Activated CD4-positive, alpha-beta T cell treated with anti-CD3 and anti-CD28 coated beads, Interleukin-2, amount 50 U/mL, for 4 hours (primary cell): ENCODE measurements around the gene GHITM.
"Not testable (repeated sequence)": the region's sequence is repeated elsewhere in the genome, so short reads cannot be mapped to it uniquely, and the experiment has no call there.

Source experiments
- DNase-seq, 2 experiments: peaks; one replicate each; pipeline ENCODE4 v3.0.0-alpha.2; 2020

GHITM gene, protein sequence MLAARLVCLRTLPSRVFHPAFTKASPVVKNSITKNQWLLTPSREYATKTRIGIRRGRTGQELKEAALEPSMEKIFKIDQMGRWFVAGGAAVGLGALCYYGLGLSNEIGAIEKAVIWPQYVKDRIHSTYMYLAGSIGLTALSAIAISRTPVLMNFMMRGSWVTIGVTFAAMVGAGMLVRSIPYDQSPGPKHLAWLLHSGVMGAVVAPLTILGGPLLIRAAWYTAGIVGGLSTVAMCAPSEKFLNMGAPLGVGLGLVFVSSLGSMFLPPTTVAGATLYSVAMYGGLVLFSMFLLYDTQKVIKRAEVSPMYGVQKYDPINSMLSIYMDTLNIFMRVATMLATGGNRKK

DNA sequence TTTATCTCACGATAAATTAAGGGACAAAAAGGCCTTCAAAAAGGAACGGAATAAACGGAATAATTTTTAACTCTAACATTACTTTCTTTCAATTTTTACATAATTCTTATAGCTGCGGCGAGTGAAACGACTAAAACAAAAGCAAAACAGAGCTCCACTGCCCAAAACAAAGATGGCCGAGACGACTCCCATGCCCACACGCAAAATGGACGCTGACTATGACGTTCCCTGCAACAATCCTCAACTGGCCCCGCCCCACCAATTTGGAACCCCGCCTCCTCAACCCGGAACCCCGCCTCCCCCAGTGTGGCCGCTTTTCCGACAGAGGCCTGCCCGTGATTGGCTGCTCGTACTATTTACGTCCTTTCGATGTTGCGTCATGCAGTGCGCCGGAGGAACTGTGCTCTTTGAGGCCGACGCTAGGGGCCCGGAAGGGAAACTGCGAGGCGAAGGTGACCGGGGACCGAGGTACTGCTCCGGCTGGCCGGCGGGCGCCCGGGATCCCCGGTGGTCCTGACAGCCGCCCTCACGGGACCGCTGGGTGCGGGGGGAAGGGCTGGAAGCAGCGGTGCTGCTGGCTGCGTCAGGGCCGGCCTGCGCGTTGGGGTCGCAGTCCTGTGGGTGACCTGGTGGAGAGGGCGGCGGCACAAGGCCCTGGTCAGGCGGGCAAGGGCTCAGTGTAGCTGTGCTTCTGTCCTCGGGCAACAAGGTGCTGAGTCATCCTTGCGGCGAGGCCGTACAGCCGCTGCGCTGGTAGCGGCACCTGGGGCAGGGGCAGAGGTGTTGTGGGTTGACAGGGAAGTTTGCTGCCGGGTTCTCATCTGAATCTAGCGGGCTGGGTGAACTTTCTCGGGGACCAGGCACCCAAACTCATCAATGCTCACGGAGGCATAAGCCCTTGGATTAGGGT, at the start of gene GHITM:
TSS of gene GHITM (plus strand) at position 384 of the 910 bp plus-strand sequence. CDS start 1,992 bp downstream, outside the sequence.
- peak; percentile 100 for DNase-seq

DNA sequence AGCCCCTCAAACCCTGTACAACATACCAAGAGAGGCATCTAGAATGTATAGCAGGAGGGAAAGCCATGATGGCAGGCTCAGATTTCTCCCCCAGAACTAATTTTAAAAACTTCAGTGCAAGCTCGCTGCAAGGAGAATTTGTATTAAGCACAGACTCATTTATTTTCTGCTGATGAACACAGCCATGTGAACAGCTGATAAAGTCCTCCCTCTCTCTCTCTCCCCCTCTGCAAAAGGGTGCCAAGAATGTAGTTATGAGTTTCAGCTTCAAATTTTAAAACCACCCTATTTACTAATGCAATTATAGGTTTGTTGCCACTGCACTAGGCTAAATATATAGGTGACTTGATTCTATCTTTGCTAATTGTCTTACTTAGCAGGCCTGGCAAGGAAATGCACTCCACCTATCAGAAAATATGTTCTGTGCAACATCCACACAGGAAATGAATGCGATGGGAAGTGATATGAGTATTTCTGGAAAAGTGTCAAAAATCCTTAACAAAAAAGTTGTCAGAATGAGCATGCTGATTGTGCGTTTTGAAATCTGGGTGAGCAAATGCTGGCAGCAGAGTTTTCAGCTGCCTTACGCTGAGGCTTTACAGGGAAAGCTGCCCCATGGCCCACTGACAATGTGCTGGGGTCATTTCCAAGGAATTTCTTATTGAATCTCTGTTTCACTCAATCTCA, 43.4 kb upstream of the GHITM start:
- no peak for DNase-seq

DNA sequence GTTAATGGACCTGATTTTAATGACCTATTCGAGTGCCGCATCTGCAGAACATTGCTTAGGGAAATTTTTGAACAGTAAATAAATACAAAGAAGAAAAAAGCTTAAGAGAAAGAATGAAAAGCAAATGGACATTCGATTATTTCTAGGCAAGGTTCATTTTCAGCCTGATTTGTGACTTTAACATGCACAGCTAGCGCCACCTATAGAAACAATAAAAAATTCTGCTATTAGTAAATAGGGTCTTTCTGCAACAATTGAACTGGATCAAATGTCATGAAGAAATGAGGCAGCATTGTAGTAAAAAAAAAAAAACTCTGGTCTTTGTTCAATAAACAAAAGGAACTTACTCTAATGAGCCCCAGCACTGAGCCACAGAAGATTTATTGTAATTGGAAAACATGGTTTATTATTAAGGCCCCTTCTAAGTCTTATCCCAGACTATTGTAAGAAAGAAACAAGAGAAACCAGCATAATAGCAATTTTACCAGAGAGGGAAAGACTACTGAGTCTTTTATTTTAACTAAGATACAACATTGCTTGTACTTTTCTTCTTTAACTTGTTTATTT, 41.4 kb upstream of the GHITM start:
- DNase-seq = no peak

DNA sequence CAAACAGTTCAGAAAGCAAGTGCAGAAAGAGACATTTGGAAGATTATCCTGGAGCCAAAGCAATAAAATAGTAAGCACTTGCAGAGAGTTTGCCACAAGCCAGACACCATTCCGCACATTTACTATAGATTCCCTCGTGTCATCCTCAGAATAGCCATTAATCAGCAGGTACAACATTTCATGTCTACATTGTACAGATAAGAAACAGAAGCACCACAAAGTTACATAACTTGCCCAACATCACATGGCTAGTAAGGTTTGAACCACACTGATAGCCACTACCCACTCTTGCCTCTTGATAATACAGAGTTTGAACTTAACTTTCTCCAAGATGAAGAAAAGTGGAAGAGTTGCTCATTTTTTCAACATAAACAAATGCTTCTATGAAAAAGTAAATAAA, 40.6 kb upstream of the GHITM start:
- no peak for DNase-seq

DNA sequence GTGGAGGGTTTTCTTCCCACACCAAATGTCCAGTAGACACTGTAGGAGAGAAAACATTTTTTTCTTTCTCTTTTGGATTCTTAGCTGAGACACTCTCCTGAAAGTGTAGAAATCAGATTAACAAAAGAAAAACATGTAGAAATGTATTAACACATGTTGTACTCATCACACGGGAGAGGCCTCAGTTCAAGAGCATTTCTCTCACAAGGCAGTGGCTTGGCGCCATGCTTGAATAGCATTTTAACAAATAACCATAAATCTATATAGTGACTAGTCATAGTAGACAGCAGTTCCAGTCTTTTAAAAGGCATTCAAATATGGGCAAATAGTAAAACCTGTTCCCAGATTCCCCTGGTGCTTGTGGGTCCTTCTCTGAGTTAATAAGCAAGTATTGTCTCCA, 38.3 kb upstream of the GHITM start:
- no peak for DNase-seq

DNA sequence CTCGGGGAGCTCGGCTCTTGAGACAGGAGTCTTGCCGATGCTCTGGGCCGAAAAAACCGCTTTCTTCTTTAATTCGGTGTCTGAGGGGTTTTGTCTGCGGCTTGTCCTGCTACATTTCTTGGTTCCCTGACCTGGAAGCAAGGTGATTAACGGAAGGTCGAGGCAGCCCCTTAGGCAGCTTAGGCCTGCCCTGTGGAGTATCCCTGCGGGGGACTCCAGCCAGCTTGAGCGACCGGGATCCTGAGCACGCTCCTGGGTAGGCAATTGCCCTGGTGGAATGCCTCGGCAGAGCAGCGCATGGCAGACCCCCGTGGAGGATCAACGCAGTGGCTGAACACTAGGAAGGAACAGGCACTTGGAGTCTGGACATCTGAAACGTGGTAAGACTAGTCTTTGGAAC, 30.5 kb upstream of the GHITM start:
- no peak for DNase-seq

DNA sequence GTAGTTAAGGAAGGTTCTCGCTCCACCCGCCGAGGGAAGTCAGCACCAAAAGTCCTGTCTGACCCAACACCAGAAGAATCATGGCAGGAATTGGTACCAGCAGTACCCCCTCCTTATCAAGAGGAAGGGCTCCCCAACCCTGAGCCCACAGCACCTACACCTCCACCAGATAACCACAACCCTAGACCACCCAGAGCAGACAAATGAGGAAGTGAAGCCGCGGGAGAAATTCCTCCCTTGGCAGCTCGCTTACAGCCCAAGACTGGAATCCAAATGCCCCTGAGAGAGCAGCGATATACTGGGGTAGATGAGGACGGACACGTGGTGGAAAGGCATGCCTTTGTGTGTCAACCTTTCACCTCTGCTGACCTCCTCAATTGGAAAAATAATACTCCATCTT, 29.5 kb upstream of the GHITM start:
- not testable (repeated sequence) for DNase-seq

DNA sequence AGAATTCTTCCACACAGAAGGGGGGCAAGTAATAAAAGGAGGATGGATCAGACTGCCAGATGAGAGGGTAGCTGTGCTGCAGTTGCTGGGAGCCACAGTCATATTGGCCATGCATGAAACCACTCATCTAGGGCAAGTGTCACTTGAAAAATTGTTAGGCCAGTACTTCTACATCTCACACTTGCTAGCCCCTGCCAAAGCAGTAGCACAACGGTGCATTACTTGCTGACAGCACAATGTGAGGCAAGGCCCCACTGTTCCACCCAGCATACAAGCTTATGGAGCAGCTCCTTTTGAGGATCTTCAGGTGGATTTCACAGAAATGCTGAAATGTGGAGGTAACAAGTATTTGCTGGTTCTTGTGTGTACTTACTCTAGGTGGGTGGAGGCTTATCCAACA, 25.8 kb upstream of the GHITM start:
- not testable (repeated sequence) for DNase-seq

DNA sequence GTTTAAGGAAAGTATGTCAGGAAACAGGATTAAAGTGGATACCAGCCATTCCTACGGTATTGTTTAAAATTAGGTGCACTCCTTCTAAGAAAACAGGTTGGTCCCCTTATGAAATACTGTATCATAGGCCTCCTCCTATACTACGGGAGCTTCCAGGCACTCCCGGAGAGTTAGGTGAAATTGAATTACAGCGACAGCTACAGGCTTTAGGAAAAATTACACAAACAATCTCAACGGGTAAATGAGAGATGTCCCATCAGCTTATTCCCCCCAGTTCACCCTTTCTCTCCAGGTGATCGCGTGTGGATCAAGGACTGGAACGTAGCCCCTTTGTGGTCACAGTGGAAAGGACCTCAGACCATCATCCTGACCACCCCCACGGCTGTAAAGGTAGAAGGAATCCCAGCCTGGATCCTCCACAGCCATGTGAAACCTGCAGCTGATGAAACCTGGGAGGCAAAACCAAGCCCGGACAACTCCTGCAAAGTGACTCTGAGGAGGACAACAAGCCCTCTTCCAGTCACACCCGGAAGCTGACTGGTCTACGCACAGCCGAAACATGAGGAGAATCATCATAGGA, 25.1 kb upstream of the GHITM start:
- no peak for DNase-seq

DNA sequence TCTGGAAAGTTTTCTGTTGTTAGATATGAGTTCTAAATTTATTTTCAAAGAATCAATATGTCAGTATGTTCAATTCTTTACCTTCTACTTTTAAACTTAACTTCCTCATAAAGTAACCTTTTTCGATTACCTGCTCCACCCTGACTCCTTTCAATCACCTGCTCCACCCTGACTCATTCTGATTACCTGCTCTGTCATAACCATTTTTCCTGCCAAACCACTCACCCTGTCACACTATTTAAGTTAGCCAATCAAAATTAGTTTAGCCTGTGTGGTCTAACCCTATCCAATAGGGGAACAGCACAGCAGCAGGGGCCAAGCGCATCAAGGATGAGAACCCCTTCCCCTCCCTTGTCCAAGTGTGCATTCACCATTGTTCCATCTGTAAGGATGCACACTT, 22.1 kb upstream of the GHITM start:
- not testable (repeated sequence) for DNase-seq

DNA sequence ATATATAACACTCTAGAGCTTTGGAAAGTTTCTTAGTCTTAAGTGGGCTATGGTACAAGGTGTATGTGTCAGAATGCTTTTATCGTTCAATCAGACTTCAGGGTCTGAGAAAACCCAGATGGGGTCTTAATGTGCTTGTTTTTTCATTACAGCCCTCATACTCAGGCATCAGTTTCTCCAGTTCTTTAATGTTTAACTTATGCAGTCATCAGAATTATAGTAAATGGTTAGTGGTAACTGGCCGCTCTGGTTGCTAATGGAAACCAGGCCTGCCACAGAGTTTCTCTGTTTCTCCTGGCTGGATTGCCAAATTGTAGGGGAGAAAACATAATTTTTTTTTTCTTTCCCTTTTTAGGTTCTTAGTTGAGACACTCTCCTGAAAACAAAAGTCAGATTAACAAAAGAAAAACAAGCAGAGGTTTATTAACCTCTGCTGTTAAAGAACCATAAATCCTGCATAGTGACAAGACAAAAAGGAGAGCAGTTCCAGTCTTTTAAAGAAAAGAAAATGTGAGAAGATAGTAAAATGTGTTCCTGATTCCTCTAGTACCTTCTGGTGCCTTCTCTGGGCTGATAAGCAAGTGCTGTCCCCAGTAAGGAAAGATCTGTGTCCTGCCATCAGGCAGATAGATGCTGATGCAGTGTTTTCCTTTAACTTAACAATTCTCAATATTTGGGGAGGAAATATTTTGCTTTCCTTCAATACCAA, 21.5 kb upstream of the GHITM start:
- DNase-seq = no peak

DNA sequence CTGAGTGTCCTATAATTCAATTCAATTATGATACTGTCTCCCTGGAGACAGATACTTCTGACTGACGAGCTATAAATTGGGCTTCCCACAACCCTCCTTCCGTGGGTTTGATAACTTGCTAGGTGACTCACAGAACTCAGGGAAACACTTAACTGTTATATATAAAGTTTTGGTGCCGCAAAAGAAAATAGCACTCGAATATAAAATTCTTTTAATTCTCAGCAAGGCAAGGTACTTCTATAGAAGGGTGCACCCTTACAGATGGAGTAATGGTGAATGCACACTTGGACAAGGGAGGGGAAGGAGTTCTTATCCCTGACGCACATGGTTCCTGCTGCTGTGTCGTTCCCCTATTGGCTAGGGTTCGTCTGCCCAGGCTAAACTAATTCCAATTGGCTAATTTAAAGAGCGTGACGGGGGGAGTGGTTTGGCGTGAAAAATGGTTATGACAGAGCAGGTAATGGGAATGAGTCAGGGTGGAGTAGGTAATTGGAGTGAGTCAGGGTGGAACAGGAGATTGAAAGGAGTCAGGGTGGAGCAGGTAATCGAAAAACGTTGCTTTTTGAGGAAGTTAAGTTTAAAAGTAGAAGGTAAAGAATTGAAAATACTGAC, 20.8 kb upstream of the GHITM start:
- DNase-seq = no peak

DNA sequence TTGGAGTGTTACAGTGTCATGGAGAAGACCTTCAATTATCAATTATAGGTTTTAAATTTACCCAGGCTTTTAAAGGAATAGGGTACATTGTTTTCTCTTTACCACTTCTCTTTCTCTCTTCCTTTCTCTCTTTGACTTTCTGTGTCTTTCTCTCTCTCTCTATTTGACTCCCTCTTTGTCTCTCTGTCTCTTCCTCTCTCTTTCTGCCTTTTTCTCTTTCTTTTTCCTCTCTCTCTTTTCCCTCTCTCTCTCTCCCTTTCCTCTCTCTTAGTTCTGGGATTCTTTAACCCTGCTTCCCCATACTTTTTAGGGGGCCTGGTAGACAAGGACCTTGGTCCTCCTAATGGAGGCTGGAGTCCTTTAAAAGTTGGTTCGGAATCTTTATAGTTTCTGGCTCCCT, 15.9 kb upstream of the GHITM start:
- DNase-seq = no peak

DNA sequence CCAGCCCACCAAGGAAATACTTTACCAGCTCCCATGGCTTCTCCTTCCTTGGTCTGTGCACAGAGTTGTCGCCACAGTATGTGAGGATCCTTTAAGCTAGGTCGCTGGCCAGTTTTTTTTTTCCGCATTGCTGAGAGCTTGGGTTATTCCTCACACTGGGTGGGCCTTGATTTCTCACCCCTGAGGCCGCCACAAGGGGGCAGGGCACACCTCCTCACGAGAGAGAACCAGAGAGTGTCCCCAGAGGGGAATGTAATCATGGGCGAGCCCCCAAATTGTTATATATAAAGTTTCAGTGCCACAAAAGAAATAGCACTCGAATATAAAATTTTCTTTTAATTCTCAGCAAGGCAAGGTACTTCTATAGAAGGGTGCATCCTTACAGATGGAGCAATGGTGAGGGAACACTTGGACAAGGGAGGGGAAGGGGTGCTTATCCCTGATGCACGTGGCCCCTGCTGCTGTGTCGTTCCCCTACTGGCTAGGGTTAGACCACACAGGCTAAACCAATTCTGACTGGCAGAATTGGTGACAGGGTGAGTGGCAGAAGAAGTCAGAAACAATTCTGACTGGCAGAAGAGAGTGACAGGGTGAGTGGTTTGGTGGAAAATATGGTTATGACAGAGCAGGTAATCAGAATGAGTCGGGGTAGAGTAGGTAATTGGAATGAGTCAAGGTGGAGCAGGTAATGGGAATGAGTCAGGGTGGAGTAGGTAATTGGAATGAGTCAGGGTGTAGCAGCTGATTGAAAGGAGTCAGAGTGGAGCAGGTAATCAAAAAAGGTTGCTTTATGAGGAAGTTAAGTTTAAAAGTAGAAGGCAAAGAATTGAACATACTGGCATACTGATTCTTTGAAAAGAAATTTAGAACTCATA, 13.2 kb upstream of the GHITM start:
- DNase-seq = not testable (repeated sequence)

DNA sequence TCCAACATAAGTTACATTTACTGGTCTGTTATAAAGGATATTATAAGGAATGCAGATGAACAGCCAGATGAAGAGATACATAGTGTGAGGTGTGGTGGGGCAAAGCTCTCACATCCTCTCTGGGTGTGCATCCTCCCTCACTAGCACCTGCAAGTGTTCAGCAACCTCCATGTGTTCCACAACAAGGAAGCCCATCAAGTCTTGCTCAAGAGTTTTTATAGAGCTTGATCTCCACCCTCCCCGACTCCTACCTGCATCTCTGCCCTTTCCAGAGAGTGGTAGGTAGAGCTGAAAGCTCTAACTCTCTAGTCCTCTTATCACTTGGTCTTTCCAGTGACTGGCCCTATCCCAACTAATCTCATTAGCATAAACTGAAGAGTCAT, 12.5 kb upstream of the GHITM start:
- DNase-seq = no peak

DNA sequence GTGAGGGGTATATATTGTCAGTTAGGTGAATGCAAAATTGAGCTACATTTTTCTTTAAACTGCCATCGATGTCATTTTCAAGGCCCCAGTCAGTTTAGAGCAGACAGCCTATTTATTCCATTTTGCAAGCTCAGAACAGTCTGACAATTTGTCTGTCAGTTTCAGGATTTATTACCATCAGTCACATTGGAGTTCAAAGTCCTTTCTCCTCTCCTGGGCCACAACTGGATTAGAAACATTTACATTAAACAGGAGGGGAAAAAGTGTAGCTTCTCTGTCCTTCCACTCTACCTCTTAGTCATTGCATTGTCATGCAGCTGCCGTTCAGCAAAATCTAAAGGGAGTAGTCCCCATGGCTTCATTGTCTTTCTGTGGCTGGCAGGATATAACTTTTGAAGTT, 3.5 kb upstream of the GHITM start:
- DNase-seq = no peak

DNA sequence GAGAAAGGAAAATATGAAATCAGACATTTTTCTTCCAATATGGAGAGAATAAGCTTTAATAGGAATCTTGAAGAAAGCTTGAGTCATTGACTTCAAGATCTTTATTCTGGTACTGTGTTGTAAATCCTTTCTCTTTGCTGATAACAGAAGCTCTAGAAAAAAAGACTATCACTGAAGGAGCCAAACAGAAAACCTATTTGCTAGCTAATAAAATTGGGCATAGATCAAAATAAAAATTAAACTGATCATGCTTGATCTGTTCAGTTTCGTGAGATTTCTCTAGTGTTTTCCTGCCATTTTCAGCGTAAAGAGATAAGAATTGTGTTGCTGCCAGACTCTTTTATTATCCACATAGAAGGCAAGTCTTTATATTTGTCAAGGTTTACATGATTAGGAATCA, 1.5 kb upstream of the GHITM start:
- DNase-seq = no peak

DNA sequence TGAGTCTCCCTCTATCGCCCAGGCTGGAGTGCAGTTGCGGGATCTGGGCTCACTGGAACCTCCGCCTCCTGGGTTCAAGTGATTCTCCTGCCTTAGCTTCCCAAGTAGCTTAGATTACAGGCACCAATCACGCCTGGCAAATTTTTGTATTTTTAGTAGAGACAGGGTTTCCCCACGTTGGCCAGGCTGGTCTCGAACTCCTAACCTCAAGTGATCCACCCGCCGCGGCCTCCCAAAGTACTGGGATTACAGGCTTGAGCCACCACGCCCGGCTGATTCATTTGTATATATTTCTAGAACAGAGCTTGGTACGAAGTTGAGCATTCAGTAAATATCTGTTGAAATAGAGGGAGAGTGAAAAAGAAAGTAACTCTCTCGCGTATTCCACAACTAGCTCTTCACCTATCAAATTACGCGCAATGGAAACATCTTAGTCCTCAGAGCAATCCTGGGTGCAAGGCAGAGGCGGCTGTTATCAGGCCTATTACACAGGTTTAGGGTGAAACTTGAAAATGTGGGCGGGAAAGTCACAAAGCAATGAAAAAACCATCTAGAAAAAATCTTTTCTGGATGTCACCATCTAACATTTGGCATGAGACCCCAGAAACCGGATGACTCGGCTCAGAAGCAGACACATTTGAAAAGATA, 707 bp upstream of the GHITM start:
- peak; percentile 48 to 56 for DNase-seq

DNA sequence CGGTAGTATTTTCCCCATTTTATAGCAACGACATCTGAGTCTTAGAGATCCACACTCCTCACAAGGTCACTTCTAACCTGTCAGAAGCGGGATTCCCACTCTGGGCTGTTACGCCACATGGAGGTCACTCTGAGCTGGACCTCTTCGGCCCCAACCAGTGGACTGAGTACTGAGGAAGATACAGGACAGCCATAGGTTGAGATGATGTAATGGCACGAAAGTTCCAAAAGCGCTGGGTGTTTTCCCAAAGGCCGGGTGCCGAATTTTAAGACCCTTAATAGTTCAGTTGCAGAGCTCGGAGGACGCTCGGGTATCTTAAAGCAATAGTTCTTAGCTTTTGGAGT, 699 bp downstream of the GHITM start:
- DNase-seq = no peak

DNA sequence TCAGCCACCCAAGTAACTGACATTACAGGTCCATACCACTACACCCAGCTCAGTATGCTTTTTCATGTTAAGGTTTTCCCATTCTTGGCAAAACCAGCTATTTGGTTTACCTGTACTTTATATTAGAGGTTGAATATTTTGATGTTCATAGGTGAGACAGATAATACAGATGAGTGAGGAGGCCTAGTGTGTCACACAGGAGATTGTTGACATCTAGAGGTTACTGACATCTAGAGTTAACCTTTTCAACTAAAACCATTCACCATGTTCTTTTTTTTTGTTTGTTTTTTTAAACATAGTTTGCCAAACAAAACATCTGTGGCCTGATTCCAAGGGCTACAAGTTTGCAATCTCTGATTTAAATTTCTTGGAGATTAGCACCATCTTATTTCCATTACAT, 8.0 kb downstream of the GHITM start:
- no peak for DNase-seq
